ENCODE measurements around the gene SLC25A21.
"Not testable (repeated sequence)": the region's sequence is repeated elsewhere in the genome, so short reads cannot be mapped to it uniquely, and the experiment has no call there.

SLC25A21 gene

DNA sequence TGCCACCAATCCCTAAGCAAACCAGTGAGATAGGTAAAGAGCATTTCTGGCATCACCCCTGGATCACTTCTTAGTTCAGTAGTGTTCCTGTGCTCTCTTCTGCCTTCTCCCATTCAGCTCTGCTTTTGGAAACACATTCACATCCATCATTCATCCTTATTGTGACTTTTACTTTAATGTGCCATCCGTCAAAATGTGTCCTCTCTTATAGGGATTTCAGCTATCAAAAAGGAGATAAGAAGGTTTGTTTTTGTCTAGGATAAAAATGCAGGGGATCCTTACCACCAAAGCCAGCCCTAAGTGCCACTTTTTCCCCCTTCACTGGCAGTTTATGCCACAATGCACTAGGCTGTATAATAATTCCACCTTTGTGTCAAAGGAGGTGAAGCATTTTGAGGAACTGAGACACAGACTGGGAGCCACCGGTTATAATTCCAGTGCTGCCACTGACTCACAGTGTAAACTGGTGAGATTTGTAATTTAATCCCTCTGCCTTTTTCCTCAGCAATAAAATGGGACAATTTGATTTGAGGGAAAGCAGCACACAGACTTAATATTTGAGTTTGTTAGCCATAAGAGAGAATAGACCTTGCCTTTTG lies 352.2 kb downstream of the SLC25A21 start:
- DNase-seq = no peak

DNA sequence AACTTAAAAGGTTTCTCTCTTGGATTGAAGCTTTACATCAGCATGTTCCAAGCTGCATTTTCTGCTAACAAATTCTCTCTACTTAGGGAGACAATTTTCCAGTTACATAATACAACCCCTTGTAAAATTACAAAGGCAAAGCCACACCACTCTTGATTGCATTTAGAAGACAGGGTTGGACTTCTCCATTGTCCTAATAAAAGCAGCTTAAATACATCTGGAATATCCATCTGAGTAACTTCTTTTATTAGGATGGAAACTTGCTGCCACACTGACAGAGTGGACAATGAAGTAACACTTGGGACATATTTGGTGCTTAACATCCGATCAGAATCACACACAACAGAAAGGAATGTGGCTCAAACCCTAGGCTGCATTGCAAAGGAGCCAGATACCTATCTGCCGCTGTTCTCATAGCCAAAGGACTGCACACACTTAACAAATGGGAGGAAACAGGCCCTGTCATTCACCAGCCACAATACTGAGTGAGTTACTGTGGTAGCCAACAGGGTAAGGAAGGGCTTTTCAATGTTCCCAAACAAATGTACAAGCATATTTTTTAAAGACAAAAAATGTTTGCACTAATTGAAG lies 353.5 kb downstream of the SLC25A21 start:
- no peak for DNase-seq

DNA sequence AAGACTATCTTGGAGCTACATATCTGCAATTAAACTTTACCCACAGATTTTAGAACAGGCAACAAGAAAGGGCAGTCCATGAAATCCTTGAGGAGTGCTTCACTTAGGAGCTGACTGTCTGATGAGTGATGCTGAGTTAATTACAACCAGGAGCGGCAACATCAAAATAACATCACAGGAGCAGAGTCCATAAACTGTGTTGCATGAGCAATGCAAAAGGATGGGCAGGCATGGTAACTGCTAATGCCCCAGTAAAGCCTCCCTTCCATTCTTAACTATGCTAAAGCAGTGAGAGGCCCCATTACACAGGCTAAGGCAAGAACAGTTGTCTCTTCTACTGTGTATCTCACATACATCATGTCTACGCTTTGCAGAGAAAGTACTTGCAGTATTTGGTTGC lies 354.2 kb downstream of the SLC25A21 start:
- no peak for DNase-seq

DNA sequence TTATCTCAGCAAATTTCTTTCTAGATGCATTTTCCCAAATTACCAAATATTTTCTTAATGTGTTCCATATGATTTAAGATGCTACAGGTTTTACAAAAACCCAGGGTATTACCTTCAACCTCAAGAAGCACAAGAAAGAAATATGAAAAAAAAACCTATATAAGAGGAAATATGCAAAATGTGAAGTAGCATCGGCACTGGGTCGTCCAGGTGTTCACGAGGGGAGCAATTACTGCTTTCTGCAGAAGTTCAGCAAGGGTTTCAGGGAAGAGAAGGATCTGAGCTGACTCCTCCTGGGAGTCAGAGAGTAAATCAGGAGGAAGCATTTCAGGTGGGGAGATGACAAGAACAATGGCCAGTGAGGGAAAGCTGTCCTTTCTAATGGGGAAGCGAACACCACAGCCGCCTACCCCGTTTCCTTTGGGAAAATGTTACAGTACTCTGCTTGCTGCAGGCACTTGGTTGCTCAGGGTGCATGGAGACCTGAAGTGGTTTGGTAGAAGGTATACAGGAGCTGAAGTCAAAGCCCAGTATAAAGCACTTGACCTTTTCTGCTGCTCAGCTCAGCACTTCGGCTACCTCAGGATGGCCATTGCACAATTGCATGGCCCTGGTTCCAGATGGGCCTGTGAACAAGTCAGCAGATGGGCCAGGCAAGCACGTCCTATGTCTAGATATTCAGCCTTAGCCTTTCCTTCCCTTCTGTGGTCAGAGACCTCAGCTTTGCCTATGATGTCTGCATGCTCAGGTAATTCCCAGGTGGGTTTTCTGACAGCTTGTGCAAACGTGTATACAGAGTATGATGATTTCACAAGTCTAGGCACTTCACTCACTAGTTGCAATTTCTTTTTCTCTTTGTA lies 355.1 kb downstream of the SLC25A21 start:
- no peak for DNase-seq

DNA sequence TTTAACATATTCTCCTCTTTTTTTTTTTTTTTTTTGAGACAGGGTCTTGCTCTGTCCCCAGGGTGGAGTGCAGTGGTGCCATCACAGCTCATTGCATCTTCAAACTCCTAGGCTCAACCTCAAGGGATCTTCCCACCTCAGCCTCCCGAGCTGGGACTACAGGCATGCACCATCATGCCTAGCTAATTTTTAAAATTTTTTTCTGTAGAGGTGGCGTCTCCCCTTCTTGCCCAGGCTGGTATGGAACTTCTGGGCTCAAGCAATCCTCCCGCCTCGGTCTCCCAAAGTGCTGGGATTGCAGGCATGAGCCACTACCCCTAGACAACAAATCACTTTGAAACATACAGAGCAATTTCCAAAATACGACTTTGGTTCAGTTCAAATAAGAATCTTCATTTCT lies 355.9 kb downstream of the SLC25A21 start:
- no peak for DNase-seq

DNA sequence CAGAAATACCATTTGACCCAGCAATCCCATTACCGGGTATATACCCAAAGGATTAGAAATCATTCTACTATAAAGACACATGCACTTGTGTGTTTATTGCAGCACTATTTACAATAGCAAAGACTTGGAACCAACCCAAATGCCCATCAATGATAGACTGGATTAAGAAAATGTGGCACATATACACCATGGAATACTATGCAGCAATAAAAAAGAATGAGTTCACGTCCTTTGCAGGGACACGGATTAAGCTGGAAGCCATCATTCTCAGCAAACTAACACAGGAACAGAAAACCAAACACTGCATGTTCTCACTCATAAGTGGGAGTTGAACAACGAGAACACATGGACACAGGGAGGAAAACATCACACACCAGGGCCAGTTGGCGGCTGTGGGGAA lies 357.6 kb downstream of the SLC25A21 start:
- DNase-seq = not testable (repeated sequence)

DNA sequence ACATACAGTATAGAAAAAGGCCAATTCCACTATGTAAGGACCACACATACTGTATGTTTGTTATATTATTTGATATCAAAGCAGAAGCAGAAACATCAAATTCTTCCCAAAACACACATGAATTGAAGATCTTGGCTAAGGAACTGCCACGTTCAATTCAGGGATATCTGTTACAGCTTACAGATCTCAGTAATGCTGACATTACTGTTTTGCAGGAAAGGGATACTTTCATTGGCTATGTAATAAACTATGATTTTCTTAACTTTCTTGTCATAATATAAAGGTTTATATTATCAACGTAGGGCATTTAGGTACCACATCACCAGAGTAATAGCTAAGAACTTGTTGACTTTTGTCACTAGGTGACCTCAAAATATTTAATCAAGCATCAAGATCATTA lies 362.2 kb downstream of the SLC25A21 start:
- DNase-seq = no peak

DNA sequence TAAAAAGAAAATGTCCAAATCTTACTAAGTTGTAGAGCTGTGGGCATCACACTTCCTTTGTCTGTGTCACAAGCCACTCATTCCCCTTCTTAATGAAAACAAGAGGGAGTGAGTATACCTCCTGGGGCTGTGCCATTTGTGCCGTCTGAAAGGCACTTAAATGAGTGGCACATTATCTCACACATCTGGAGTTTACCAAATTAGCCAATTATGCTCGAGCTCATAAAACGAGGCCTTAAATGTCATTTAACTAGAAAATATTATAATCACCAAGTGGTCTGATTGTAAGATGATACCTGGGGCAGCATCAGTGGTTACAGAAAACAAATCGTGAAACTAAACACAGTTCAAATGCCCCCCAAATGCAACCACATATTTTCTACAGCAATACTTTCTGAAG lies 364.7 kb downstream of the SLC25A21 start:
- DNase-seq = no peak

DNA sequence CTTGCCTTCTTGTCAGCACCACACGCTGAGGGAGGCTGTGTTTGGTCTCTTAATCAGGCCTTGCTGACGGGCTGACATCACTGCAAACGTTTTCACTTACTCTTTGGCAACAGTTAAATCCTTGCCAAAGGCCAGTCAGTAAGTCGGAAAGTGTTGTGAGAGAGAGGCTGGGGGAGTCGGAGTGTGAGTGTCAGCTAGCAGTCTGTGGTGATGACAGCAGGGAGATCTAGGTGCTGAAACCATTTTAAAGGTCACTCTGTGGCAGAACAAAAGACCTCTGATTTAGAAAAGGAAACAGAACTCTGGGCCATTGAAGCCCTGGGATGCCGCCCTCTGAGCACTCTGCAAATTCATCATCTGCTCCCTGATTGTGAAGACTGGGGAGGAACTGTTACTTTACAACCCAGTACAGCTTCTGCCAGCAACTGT lies 367.3 kb downstream of the SLC25A21 start:
- DNase-seq = no peak

DNA sequence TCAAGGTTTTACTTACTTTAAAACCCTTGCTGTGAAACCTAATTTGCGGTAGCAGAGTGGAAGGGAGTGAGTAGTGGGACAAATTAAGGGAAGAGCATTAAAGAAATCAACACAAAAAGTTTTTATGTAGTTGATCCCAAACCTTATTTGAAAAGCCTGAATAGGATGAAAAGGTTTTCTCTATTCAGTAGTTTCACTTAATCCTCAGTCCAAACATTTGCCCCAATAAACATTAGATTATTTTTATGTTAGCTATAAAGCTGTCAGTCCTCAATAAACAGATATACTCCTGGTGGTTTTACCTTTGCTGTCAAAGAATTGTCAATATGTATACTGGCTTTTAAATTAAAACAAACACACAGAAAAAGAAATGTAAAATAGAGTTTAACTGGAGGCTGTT lies 374.8 kb downstream of the SLC25A21 start:
- no peak for DNase-seq

DNA sequence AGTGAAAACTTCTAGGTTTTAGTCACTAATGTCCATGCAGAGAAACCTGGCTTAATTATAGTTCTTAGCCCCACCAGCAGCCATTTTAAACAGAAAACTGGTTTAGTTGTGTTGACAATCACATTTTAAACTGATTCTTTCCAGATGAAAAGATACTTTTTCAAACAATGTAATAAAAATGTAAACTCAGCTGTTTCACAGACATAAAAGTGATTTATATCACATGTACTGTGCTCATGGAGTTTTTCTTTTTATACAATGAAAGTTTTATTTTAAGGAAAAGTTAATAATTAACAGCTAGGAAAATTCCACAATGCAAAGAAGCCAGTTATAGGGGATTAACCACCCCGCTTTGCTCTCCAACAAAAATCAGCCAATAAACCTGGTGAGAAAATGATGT lies 381.0 kb downstream of the SLC25A21 start:
- no peak for DNase-seq

DNA sequence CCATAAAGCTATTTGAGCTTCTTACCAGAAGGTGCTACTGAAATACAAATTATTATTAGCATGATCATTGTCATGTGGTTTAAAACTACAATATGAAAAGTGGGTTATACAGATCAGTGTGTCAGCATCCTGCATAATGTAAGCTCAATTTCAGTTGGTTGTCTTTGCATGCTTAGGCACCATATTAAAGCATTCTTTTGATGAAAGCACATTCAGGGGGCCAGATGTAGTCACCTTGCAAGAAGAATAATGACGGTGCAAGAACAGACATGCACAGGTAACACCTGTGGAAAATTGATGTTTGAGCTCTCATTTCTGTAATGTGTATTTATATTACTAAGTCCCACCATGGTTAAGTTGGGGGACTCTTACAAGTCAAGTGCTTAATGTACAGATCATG lies 386.9 kb downstream of the SLC25A21 start:
- DNase-seq = no peak

DNA sequence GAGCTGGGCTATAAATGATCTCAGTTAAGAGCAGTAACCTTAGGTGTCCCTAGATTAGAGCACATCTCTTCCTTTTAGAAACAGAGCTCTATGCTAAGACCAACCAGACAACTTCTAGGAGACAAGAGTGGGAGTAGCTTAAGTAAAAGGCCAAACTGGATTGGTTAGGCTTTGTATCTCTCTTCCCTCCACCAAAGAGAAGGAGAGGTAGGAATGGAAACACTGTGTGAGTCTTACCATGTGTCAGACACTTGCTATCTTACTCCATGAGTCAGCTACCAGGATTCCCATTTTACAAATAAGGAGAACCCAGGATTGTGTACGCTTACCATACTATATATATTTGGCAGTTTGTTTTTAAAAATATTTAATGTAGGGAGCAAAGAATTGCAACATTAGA lies 387.9 kb downstream of the SLC25A21 start:
- DNase-seq = no peak

DNA sequence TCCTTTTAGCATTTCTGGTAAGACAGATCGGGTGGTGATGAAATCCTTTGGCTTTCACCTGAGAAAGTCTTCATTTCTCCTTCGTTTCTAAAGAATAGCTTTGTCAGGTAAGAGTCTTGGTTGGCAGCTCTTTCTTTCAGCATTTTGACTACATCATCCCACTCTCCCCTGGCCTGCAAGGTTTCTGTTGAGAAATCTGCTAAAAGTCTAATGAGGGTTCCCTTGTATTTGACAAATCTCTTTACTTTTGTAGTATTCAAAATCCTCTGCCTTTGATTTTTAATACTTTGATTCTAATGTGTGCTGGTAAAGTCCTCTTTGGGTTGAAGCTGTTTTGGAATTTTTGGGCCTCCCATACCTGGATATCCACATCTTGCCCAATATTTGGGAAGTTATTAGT lies 390.5 kb downstream of the SLC25A21 start:
- DNase-seq = no peak

DNA sequence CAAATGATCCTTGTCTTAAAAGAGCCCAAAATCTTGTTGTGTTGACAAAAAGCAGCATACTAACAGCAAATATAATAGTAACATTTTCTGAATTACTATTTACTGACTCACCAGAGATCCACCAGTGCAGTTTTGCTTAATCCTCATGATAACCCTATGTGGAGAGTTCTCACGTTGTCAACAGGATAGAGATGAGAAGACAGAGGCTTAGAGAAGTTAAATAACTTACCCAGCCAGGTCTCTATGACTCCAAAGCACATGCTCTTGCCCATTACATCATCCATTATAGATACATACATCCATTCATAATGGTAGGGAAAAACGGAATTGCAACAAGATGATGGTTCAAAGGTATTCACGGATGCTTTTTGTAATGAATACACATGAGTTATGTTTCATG lies 398.8 kb downstream of the SLC25A21 start:
- DNase-seq = no peak

DNA sequence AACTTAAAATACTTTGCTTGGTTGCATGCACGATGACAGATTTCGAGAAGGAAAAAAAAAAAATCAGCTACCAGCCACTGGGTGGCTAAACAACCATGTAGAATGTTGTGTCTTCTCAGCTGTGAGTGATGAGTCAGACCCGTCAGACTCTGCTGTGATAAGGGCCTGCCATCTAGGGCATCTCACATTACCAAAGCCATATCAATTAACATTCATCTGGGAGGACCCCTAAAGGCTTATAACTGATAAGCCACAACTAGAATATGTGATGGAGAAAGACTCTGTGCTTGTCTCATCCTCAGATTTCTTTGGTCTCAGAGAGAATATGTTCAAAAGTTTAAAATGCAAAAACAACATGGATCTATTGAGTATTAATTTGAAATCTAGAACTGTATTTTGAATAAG lies 399.3 kb downstream of the SLC25A21 start:
- no peak for DNase-seq

DNA sequence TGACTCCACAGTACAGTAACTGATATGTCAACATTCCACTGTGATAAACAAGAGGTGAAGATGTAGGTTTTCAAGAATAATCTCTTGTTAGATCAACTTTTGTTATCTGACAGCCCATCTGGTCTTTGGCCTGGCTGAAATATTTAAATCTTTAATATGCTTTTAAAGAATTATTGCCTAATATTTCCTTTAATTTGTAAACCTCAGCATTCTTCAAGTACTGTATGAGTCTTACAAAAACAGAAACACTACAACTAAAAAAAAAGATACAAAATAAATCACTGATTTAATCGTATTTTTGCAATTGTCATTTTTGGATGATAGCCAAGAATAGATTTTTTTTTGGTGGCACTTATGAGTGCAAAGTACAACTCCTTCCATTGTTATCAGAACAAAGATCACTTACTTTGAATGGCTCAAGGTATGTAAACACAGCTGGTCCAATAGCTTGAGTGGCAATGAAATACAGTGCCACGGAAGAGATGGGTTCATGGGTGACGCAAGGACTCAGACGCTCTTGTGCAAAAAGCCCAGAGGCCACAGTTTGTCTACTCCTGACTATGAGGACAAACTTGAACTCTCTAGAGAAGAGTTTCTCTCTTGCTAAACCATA lies 401.3 kb downstream of the SLC25A21 start:
- no peak for DNase-seq

DNA sequence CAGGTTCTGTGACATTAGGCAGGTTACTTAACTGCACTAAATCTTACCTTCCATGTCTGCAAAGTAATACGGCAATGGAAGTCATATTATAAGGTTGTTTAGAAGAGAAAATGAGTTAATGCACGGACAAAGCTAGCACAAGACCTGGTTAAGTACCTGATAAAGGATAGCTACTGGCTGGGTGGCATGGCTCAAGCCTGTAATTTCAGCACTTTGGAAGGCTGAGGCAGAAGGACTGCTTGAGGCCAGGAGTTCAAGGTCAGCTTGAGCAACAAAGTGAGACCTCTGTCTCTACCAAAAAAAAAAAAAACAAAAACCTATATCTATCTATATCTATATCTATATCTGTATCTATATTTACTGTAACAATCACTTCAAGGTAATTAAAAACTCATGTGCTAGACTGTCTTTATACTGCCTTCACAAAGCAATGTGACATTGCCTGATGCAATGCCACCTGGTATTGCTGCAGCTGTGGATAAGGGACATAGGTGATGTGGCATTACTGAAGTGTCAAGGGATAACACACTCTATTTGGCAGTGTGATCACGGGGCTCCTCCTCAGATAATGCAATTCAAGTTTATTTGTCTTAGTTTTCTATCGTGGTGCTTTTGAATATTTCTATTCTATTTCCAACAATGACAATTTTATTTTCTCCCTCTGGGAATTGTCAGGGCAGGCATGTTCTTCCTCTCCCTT lies 403.6 kb downstream of the SLC25A21 start:
- DNase-seq = no peak

DNA sequence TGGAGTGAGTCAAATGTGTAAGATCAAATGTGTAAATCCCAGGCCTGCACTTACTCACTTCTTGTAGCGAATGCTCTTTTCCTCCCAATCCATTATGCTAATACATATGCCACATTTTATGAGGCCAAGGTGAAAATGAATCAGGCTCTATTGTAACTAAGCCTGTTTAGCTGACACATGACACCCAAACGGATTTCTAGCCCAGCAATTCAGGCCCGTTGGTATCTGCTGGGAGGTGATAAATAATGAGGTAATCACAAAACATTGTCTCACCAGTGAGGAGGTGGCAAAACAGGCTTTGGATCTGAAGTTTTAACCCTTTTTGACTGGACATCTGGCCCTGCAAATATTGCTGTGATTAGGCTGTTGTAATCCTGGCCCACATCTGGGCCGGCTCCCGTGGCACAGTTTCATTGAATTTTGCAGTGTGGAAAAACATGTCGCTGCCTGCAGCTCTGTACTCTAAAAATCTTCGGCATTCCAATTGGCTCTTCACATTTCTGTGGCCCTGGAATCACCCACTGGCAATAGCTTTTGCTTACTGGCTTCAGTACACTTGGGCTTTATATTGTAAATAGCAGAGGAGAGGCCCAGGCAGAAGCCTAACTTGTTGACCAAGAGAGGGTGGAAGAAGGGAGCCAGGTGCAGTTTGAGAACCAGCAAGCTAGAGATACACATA lies 404.7 kb downstream of the SLC25A21 start:
- peak; percentile 19 for DNase-seq

DNA sequence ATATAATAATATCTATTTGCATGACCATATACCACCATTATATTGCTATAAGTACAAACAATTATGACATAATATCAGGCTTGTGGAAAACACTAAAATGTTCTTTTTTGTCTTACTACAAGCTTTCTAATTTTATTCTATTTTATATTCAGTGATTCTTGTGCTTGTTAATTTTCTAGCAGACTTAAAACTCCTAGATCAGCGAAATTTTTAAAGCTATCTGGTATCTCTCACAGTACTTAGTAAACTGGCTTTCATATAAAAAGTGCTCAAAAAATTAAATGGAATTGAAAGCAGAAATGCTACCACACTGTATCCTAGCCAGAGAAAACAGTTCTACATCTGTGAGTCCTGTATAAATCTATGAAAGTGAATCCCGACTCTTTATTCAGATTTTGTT lies 405.4 kb downstream of the SLC25A21 start:
- DNase-seq = no peak

DNA sequence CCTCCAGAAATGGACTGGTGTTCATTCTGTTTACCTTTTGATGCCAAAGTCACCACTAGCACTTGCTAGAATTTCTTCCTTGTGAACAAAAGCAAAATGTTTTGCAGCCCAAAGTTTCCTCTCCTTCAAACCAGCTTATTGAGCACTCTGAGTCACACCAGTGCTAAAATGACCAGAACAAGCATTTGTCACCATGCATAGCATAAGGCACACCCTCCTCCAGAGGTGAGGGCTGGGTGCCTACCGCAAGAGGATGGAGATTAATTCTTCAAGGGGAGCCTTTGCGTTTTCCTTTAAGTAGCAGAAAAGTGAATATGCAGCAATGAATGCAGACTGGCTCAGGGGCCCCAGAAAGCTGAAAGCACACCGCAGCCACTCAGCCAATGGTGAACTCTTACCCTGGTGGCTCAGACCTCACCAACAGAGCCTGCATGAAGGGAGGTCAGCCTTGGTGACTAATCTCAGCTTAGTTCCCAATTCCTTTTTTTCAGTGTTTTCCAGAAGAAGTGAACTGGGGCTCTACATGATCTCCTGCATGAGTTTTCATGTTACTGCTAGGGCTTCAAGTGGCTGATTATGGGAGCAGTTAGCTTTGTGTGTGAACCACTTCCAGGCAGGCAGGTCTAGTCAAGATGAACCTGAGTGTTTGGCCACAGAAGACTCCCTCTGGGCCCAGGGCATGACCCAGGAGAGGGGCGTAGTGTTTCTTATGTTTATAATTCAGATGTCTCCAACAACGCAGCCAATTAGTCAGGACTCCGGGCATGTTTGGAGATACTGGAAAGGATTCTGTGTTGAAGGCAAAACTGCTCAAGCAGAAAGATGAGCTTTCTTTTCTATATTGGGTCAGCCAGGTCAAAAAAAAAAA lies 414.4 kb downstream of the SLC25A21 start:
- no peak for DNase-seq
